HepG2 (cell line): Measurements from ENCODE around the gene LMF2. TPM values are rescaled to one million over a fixed set of nuclear protein-coding genes. Genes with fewer than 3 reads are reported as not detected.
A peak's percentile ranks its signal among the peaks of the same experiment; 100 is the strongest.

Experiments
- ARID2 ChIP-seq: sonication (generic); formaldehyde crosslinking; IDR thresholded peaks from 2 replicates; pipeline ENCODE4 v1.8.1; 2022; ENCODE audit warnings: mild to moderate bottlenecking, missing genetic modification reagents, borderline replicate concordance
- ARID5B ChIP-seq: IDR thresholded peaks from 2 replicates; pipeline ENCODE4 v1.4.0; 2020; ENCODE audit warnings: mild to moderate bottlenecking, missing genetic modification reagents
- ETV5 ChIP-seq: IDR thresholded peaks from 2 replicates; pipeline ENCODE4 v1.6.1; 2018; ENCODE audit warnings: missing biosample characterization, missing genetic modification reagents, inconsistent platforms, borderline replicate concordance
- HIVEP1 ChIP-seq: sonication (generic); formaldehyde crosslinking; IDR thresholded peaks from 2 replicates; pipeline ENCODE4 v1.4.0; 2020; ENCODE audit warnings: mild to moderate bottlenecking, missing genetic modification reagents
- HNF4A ChIP-seq: sonication (generic); formaldehyde crosslinking; IDR thresholded peaks from 2 replicates; pipeline ENCODE4 v1.4.0; 2020; ENCODE audit warnings: missing genetic modification reagents
- IRX3 ChIP-seq: sonication (generic); formaldehyde crosslinking; IDR thresholded peaks from 2 replicates; pipeline ENCODE4 v1.8.1; 2023; ENCODE audit warnings: mild to moderate bottlenecking, low read depth, missing genetic modification reagents, borderline replicate concordance
- MED1 ChIP-seq: sonication (generic); formaldehyde crosslinking; IDR thresholded peaks from 2 replicates; pipeline ENCODE4 v1.4.0; 2020; ENCODE audit warnings: missing genetic modification reagents
- NR2C2 ChIP-seq: sonication (generic); formaldehyde crosslinking; IDR thresholded peaks from 2 replicates; pipeline ENCODE4 v1.4.0; 2020; ENCODE audit warnings: missing genetic modification reagents, mild to moderate bottlenecking, moderate library complexity, borderline replicate concordance
- POGZ ChIP-seq: sonication (generic); formaldehyde crosslinking; IDR thresholded peaks from 2 replicates; pipeline ENCODE4 v1.4.0; 2020; ENCODE audit warnings: mild to moderate bottlenecking, missing genetic modification reagents
- POLR2A ChIP-seq, 2 experiments: IDR thresholded peaks; 2 replicates each; pipeline ENCODE4 v1.6.1; 2011; ENCODE audit warnings: low read depth in 2 of 2, low read length in 2 of 2, mild to moderate bottlenecking in 1 of 2, moderate library complexity in 1 of 2; ENCODE audit not compliant: insufficient read depth in 1 of 2
- PRDM15 ChIP-seq: sonication (generic); formaldehyde crosslinking; IDR thresholded peaks from 2 replicates; pipeline ENCODE4 v1.4.0; 2020; ENCODE audit warnings: missing genetic modification reagents
- TBL1XR1 ChIP-seq: fragments of 150-350 bp; IDR thresholded peaks from 2 replicates; pipeline ENCODE4 v1.6.1; 2014; ENCODE audit warnings: borderline replicate concordance, low read length; ENCODE audit not compliant: partially characterized antibody
- TEAD3 ChIP-seq: optimal IDR thresholded peaks from 2 replicates; pipeline ENCODE3; 2016; ENCODE audit warnings: borderline replicate concordance
- ZFP36L2 ChIP-seq: sonication (generic); formaldehyde crosslinking; IDR thresholded peaks from 2 replicates; pipeline ENCODE4 v1.4.0; 2020; ENCODE audit warnings: missing genetic modification reagents
- ZNF549 ChIP-seq: sonication (generic); formaldehyde crosslinking; IDR thresholded peaks from 2 replicates; pipeline ENCODE4 v1.5.0; 2020; ENCODE audit warnings: missing genetic modification reagents
- ZNF605 ChIP-seq: sonication (generic); formaldehyde crosslinking; IDR thresholded peaks from 2 replicates; pipeline ENCODE4 v1.8.0; 2022; ENCODE audit warnings: mild to moderate bottlenecking, missing genetic modification reagents
- polyA plus RNA-seq, 8 experiments: library from polyadenylated mRNA; depleted of rRNA in 3 of 8; stranded (reverse) in 7 of 8; unstranded in 1 of 8; fragments of >200 nt; fragmentation: Illumina TruSeq in 4 of 8; extraction: Trizol in 4 of 8; gene quantifications; 2 replicates each; pipeline versions ENCODE4 v1.2.1 to v1.2.3, GENCODE V29; 2011 to 2016; ENCODE audit warnings: low read depth in 4 of 8, missing spikeins in 1 of 8, mixed read lengths in 1 of 8; ENCODE audit not compliant: insufficient read depth in 1 of 8
- total RNA-seq, 5 experiments: library from RNA; depleted of rRNA; stranded (reverse); fragments of >200 nt; fragmentation: Illumina TruSeq; extraction: Trizol; gene quantifications; 2 replicates each; pipeline ENCODE4 v1.2.3, GENCODE V29; 2016; ENCODE audit warnings: low read depth in 1 of 5
- TF ChIP-seq, protein P1 (sequence below): sonication (generic); formaldehyde crosslinking; IDR thresholded peaks from 2 replicates; pipeline ENCODE4 v1.8.1; 2022; ENCODE audit warnings: low read depth, mild to moderate bottlenecking, missing genetic modification reagents
- TF ChIP-seq, protein P2 (sequence below): sonication (generic); formaldehyde crosslinking; IDR thresholded peaks from 2 replicates; pipeline ENCODE4 v1.4.0; 2020; ENCODE audit warnings: missing genetic modification reagents

LMF2 gene
- total and polyA plus RNA-seq, 2 of the 13 experiments (the other 11 are each of a cell fraction or from before 2014, with no cell fraction given), result 23.3 to 30.6 TPM

DNA sequence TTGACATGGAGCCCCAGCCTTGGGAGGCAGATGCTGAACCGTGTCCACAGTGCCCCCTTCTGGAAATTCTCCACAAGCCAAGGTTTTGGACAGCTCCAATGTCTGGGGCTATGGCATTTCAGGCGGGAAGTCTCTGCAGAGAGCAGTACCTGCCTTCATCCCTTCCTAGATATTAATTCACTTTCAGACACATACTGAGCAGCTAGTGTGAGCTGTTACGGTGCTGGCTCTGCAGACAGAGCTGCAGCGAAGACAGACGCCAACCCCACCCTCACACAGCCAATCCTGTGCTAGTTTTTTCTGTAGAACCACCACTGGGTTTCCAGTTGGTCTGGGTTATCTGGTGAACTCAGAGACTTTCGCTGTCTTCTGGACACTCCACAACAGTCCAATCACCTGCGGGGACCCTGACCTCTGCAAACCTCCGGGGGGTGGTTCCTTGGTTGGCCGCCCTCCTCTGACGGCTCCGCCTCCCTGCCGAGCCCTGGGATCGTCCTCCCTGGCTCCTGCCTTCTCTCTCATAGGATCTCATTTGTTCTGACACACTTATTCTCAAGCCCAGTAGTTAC lies 9.1 kb downstream of the LMF2 start (continued):
- TF ChIP-seq ARID5B (CRISPR knock-in tag) (peak; percentile 16; the same call in 1 of the 2 replicates), POLR2A (IDR thresholded peaks at IDR 0.05; ENCODE audit: insufficient read depth in 1 of 2, low read depth in 2 of 2, low read length in 2 of 2) (no peak), MED1 (CRISPR knock-in tag) (peak; percentile 45; the same call in 1 of the 2 replicates), TBL1XR1 (no peak), POGZ (CRISPR knock-in tag) (0 out of 2 replicates have a peak, but pooled peaks have one; percentile 27), ETV5 (no peak), HNF4A (CRISPR knock-in tag) (no peak), TEAD3 (CRISPR knock-in tag) (peak; percentile 8), NR2C2 (CRISPR knock-in tag) (peak; percentile 44), IRX3 (no peak), ZNF605 (0 out of 2 replicates have a peak, but pooled peaks have one; percentile 58), PRDM15 (CRISPR knock-in tag) (no peak), HIVEP1 (CRISPR knock-in tag) (no peak), ZFP36L2 (CRISPR knock-in tag) (no peak), ZNF549 (no peak), ARID2 (0 out of 2 replicates have a peak, but pooled peaks have one; percentile 34)
- TF ChIP-seq, protein P1, sequence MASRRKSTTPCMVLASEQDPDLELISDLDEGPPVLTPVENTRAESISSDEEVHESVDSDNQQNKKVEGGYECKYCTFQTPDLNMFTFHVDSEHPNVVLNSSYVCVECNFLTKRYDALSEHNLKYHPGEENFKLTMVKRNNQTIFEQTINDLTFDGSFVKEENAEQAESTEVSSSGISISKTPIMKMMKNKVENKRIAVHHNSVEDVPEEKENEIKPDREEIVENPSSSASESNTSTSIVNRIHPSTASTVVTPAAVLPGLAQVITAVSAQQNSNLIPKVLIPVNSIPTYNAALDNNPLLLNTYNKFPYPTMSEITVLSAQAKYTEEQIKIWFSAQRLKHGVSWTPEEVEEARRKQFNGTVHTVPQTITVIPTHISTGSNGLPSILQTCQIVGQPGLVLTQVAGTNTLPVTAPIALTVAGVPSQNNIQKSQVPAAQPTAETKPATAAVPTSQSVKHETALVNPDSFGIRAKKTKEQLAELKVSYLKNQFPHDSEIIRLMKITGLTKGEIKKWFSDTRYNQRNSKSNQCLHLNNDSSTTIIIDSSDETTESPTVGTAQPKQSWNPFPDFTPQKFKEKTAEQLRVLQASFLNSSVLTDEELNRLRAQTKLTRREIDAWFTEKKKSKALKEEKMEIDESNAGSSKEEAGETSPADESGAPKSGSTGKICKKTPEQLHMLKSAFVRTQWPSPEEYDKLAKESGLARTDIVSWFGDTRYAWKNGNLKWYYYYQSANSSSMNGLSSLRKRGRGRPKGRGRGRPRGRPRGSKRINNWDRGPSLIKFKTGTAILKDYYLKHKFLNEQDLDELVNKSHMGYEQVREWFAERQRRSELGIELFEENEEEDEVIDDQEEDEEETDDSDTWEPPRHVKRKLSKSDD (CRISPR knock-in tag), result no peak
- TF ChIP-seq, protein P2, sequence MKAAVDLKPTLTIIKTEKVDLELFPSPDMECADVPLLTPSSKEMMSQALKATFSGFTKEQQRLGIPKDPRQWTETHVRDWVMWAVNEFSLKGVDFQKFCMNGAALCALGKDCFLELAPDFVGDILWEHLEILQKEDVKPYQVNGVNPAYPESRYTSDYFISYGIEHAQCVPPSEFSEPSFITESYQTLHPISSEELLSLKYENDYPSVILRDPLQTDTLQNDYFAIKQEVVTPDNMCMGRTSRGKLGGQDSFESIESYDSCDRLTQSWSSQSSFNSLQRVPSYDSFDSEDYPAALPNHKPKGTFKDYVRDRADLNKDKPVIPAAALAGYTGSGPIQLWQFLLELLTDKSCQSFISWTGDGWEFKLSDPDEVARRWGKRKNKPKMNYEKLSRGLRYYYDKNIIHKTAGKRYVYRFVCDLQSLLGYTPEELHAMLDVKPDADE (CRISPR knock-in tag), result no peak
